Measurements from ENCODE around the gene SLAMF7.
"Not testable (repeated sequence)": the region's sequence is repeated elsewhere in the genome, so short reads cannot be mapped to it uniquely, and the experiment has no call there.

The SLAMF7 gene, protein sequence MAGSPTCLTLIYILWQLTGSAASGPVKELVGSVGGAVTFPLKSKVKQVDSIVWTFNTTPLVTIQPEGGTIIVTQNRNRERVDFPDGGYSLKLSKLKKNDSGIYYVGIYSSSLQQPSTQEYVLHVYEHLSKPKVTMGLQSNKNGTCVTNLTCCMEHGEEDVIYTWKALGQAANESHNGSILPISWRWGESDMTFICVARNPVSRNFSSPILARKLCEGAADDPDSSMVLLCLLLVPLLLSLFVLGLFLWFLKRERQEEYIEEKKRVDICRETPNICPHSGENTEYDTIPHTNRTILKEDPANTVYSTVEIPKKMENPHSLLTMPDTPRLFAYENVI

DNA sequence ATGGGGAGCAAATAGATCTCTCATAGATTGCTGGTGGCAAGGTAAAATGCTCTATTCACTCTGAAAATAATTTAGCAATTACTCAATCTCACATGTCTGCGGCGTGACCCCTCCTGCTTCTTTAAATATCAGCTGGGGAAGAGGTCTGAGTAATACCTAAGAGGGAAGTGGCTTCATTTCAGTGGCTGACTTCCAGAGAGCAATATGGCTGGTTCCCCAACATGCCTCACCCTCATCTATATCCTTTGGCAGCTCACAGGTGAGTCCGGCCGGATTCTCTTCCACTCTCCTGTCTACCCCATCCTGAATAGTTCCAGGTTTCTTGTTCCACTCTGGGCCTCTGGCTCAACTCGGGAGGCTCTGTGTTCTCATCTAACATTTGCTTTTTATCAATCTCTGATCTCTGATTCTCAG, at the start of gene SLAMF7:
TSS of gene SLAMF7 (plus strand) at position 150 of the 414 bp plus-strand sequence. CDS start at position 205, 55 bp downstream.
- no peak for DNase-seq

DNA sequence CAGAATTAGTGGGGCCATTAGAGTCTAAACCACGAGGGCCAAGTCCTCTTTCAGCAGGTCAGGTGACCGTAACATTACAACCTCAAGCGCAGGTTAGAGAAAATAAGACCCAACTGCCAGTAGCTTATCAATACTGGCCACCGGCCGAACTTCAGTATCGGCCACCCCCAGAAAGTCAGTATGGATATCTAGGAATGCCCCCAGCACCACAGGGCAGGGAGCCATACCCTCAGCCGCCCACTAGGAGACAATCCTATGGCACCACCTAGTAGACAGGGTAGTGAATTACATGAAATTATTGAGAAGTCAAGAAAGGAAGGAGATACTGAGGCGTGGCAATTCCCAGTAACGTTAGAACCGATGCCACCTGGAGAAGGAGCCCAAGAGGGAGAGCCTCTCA, 46.7 kb upstream of the SLAMF7 start:
- not testable (repeated sequence) for DNase-seq

DNA sequence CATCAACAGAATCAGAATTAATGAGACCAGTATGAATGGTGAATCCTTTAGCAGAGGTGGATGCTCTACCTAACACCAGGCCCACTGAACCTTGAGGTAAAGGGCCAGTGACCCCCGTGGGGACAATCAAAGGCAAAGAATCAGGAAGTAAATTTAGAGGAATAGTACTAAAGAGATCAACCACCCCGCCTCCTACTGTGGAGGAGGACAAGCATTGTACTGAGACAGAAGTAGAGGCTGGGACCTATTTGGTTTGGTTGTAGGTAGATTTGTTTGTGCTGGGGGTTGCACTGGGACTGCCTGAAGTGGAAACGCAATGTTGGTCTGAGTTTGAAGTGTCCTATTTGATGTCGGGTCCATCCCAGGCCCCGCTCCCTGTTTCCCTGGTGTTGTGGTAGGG, 36.9 kb upstream of the SLAMF7 start:
- no peak for DNase-seq

DNA sequence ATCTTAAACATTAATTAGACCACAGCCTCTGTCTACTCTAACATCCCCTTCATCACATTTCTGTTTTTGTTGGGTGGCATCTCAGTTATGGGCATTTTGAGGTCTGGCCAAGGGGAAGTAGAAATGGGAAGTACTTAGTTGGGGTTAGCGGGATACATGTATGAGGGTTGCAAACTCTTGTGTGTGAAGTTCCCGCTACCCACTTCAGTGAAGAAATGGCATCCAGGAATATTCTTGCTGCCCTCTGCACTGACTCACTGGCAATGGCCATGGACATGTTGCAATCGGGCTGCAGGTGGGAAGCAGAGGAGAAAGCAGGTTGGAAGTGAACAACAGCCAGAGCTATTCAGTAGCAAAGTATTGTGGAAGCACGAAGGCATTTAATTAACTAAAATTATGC, 34.8 kb upstream of the SLAMF7 start:
- DNase-seq: no peak

DNA sequence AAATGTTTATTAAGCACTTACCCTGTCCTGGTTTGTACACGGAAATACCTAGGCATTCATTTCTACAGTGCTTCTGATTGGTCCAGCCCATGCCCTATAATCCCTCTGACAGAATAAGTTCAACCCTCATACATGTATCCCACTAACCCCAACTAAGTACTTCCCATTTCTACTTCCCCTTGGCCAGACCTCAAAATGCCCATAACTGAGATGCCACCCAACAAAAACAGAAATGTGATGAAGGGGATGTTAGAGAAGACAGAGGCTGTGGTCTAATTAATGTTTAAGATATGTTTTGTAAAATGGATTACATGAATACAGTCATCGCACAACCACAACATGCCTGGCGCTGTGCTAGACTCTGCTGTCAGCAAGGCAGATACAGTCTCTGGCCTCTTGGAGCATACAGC, 33.8 kb upstream of the SLAMF7 start:
- DNase-seq: not testable (repeated sequence)

DNA sequence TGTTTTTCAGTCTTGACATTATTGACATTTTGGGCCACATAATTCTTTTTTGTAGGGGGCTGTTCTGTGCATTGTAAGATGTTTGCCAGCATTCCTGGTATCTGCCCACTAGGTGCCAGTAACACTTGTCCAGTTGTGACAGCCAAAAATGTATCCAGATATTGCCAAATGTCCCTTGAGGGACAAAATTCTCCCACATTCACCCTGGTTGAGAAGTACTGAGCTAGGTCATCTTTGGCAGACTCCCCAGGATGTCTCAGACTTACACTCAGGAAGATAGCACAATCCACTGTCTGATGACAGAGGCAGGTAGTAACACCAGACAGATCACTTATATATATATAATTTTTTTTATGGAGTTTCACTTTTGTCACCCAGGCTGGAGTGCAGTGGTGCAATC, 33.3 kb upstream of the SLAMF7 start:
- no peak for DNase-seq

DNA sequence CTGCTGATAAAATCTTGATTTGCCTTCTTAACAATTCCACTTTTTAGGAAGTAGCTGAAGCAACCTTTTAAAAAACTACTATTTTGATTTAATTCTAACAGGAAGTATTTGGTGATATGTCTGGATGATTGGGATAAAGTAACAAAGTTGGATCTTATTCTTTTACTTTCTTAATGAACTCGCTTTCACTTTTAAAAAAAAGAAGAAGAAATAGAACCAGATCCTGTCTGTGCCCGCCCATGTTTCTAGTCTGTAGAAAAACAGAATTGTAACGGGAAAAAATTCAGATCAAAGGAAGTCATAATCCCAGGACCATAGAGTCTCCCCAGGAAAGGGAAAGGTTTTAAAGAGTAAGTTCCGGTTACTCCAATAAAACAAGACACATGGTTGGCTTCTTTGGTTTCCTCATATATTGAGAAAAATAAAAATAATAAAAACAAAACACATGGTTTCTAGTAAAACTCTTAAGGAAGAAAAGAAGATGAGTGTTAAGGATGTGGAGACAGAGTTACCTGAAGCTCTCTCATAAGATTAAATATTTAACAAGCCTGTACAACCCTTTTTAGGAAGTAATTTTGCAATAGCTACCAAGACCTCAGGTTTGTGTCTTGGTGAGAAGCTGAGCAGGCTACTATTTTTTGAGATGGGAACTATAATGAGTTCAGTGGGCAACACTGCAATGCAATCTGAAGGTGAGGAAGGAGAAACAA, 32.4 kb upstream of the SLAMF7 start:
- DNase-seq: no peak

DNA sequence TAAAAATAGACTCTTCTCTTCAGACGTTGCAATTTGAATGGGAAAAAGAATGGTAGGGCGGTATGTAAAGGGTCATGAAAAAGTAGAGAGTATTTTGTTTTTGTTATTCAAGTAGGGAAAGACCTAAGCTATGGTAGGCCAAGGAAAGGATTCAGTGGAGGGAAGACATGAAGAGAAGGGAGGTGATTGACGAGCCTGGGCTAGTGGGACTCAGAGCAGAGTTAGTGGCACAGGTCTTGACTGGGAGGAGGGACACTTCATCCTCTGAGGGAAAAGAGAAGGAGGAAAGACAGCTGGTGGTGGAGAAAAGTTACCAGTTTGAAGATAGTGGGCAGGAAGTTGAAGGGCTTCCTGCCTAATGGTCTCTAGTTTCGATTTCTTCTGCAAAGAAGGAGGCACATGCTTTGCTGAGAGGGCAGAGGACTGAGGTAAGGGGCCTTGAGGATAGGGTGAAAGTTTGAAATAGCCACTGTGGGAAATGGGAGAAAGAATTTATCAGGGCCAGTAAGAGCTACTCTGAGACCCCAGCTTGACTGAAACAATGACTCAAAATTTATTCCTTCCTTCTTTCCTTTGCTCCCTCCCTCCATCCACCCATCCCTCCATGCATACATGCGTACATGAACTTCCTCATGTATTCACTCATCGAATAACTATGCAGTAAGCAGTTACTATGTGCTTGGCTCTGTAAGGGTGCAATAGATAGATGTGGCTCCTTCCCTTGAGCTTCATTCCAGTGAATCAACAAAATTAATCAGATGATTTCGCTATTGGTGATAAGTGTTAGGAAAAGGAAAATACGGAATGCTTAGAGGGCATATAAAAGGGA, 31.6 kb upstream of the SLAMF7 start:
- DNase-seq: no peak

DNA sequence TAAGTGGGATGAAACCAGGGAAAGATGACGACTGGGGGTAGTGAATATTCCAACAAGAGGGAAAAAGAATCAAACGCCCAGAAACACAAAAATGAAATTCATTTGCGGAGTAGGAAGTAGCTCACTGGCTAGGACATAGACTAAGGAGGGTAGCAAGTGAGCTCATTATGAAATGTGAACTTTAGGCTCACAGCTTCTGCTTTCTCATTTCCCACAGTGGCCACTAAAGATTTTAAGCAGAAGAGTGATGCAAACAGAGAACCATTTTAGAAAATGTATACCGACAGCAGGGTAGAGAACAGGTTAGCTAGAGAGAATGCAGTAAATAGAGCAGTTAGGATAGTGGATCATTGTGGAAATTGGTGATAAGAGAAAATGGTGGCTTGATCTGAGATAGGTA, 30.9 kb upstream of the SLAMF7 start:
- no peak for DNase-seq

DNA sequence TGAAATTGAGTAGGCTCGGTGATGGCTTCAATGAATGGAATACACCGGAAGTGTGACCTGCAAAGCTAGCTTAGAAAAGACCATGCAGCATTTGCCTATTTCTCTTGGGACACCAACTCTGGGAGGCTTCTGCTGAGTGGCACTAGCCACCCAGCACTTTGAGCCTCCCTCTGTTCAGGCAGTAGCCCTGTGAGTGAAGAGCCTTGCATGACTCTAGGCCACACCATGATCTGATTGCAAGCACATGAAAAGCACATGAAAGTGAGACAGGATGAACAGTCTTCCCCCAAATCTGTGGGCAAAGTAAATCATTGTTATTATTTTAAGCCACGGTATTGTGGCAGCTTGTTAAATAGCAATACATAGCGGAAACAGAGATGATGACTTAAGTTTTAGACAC, 30.2 kb upstream of the SLAMF7 start:
- no peak for DNase-seq

DNA sequence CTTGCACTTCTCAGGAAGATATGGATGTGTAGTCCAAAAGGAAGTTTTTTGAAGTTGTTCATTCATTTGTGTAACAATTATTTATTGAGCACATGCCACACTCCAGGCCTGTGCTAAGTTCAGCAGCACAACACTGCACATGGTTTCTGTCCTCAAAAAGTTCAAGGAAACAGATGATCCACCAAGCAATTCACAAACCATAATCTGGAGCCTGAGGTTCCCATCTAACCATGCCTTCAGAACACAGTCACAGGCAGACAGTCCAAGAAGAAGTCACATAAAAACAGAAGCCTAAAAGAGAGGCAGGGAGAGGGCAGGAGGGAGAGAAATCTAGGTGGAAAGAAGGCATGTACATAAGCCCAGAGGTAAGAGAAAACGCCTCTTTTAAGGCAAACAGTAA, 29.3 kb upstream of the SLAMF7 start:
- DNase-seq: no peak

DNA sequence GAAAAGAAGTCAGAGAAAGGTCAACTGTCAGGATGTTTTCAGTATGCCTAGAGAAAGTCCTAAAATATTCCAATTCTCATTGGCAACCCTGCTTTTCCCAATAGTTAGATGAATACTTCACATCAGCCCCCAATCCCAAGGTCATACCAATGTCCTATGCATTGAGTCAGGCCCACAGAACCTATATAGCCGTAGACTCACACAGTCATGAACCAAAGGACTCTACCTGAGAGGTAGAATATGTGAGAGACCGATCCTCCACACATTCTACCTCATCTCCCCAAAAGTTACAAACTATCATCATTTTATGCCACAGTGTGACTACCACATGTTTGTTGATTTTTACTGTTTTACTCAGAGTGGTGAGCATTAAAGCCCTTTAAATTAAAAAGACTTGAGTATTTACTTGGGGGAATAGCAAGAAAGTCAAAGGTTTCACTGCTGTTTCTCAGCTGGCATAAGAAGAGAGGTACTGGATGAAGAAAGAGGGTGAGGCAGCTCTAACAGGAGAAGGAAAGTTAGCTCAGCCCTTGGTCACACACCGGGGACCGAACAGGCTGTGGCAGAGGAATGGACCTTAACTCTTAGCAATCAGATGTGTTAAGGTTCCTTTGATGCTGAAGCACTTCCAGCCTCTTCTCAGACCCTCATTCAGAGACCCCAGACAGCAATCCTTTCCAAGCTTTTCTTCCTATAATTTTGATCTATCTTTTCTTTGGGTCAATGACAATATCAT, 28.4 kb upstream of the SLAMF7 start:
- no peak for DNase-seq

DNA sequence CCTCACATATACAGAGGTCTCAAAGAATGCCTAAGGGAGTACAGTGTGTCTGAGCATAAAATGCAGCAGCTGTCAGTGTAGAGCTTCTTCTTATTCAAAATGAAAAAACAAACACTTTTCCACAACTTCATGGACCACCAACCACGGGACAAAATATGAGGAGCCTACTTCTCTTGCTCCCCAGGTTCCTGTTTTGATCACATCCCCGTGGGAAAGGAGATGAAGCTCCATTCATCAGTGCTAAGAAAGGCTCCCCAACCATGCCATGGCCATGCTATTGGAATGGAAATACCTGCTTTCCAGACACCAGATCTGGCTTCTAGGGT, 27.8 kb upstream of the SLAMF7 start:
- DNase-seq: no peak

DNA sequence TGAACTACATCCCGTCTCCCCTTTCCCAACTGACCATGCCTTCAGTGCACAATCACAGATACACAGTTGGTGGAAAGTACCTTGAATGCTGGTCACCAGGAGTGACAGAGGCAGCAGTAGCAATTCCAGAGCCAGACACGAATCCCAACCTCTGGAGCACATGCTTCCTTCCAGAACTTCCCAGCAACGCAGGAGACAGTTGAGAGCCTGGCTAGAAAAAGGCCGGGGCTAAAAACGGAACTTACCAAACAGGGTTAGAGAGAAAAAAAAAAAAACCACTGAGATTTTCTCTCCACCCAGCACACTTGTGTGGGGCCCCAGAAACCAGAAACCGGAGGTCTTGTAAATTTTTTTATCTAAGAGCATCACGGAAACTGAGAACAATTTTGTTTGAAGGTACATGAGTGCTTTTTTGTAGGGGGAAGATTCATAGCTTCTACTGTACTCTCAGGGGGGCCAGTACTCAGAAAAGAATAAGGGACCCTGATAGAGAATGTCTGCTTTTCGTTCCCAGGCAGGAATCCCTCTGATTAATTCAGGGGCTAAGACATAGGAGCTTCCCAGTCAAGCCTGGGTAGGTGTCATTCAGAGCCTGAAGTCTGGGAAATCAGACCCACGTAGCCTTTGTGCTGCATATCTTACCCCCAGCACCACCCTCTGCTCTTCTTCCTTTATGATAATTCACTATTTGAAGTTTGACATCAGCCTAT, 27.3 kb upstream of the SLAMF7 start, which contains the start of gene CD48:
TSS of gene CD48 (minus strand) at position 221 of the 710 bp plus-strand sequence. CDS start at position 162, 59 bp downstream.
- DNase-seq: no peak

DNA sequence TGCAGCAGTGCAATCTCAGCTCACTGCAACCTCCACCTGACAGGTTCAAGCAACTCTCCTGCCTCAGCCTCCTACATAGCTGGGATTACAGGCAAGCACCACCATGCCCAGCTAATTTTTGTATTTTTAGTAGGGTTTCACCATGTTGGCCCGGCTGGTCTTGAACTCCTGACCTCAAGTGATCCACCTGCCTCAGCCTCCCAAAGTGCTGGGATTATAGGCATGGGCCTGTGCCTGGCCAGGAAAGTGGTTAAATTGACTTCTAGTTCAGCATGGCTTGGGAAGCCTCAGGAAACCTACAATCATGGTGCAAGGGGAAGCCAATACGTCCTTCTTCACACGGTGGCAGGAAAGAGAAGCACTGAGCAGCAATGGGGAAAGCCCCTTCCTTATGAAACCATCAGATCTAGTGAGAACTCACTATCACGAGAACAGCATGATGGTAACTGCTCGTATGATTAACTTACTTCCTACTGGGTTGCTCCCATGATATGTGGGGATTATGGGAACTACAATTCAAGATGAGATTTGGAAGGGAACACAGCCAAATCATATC, 26.4 kb upstream of the SLAMF7 start:
- not testable (repeated sequence) for DNase-seq

DNA sequence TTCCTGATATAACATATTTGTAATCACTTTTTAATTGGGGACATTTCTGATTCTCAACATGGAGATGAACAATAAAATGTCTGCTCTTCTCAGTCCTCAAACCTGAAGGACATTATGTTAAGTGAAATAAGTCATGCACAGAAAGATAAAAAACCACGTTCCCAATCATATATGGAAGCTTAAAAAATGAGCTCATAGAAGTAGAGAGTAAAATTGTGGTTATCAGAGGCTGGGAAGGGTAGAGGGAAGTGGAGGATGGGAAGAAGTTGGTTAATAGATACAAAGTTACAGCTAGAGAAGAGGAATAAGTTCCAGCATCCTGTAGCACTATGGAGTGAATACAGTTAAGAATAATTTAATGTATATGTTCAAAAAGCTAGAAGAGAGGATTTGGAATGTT, 25.9 kb upstream of the SLAMF7 start:
- no peak for DNase-seq

DNA sequence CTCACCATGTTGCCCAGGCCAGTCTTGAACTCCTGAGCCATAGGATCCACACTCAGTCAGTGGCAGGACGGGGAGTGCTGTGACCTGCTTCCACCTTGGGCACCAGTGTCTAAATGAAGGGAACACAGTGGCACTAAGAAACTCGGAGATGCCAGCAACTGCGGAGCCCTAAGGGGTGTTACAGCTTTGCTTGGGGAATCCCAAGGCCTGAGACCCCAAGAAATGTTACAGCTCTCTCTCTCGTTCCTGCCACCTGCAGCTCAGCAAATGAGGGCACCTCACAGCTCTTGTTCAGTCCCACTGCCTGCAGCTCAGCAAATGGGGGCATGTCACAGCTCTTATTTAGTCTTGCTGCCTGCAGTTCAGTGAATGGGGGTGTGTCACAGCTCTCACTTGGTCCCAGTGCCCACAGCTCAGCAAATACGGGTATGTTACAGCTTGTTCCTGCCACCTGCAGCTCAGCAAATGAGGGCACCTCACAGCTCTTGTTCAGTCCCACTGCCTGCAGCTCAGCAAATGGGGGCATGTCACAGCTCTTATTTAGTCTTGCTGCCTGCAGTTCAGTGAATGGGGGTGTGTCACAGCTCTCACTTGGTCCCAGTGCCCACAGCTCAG, 24.9 kb upstream of the SLAMF7 start:
- not testable (repeated sequence) for DNase-seq

DNA sequence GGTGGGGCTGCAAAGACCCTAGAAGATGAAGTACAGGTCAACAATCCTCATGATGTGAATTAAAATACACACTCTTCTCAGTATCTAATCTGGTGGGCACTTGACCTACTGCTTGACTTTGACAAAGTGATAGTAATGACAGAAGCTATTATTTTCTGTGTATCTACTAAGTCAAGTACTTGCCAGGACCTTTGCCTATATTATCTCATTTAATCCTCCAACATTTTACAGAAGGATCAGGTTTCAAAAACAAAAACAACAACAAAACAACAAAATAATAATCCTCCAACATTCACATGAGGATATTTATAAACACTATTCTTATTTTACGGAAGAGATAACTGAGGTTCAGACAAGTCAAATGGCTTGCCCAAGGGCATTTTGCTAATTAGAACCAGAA, 23.0 kb upstream of the SLAMF7 start:
- no peak for DNase-seq

DNA sequence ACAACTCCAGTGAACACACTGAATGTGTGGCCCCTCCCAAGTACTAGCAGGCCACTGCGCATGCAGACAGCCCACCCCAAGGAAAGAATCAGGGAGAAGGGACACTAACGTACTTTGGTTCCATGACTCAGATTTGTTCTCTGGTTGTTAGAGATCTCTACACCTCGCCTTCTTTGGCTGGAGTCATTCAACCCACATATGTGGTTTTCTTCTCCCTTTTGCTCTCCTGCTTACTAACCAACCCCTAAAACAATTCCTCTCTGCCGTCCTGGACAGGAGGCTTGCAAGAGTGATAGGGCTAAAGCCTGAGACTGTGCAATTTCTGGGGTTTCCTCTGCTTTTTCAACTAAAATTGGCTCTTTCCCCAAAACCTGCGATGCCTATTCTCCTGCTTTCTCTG, 21.7 kb upstream of the SLAMF7 start:
- no peak for DNase-seq

DNA sequence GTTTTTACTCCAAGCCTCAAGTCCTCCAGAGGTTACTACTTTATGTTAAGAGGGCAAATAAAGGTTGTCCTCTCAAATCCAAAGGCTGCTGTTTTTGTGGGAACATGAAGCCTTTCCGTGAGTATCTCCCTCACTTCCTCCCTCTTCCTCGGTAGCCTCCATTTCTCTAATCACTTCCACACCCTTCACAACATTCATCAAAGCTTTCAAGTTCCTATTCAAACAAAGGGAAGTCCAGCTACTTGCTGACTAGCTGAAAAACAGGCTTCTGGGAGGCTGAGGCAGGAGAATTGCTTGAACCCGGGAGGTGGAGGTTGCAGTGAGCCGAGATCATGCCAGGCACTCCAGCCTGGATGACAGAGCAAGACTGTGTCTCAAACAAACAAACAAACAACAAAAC, 20.8 kb upstream of the SLAMF7 start:
- no peak for DNase-seq

DNA sequence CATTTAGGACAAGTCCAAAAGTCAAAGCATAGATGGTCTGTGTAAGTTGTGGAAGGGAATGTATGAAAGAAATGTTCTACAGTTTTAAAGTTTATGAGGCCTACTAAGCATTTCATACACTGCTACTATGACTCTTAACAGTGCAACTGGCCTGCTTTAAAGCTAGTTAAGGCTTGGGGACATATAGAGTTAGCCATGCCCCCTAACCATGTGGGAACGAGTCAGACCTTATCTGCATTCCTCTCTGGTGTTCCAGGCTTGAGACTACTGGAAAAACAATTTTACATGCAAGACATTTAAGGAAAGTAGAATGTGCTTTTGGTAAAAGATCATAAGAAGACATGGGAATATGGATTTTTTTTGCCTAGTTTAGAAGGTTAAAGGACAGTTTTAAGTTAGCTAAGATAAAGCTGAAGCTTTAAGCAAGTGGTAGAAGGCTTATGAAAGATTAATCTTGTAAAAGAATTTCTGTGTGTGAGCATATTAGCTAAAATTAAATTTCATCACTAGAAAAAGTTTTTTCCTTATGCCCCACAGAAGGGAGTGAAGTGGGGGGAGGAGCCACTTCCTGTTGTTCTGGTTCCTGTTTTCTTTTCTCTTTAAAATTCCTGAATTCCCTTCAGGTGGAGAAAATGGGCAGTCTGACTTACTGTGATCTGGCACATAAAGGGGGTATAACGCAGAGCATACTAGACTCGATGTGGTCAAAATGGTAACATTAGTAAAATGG, 18.5 kb upstream of the SLAMF7 start:
- no peak for DNase-seq

Measured in cortex of kidney (tissue), 1 donor.